Stimulated activated memory B cell treated with anti-CD40 and anti-IgM and Interleukin-4, amounts not matched to agents 10 μg/mL and 1 μg/mL and 100 μg/mL, for 72 hours (primary cell): ENCODE measurements around the gene ERICH6B.

ENCODE experiments used
- ATAC-seq: fragments of 150-1000 bp; cut with Tn5 transposase; 2 replicates; pipeline ENCODE4 v1.10.0; 2021
- H3K27ac Mint-ChIP-seq: one replicate; pipeline ENCODE4 v1.8.0; 2022; ENCODE audit warnings: mild to moderate bottlenecking, mixed read lengths
- H3K27me3 Mint-ChIP-seq: one replicate; pipeline ENCODE4 v1.8.0; 2022; ENCODE audit warnings: mixed read lengths
- H3K36me3 Mint-ChIP-seq: one replicate; pipeline ENCODE4 v1.8.0; 2022; ENCODE audit warnings: mixed read lengths
- H3K4me1 Mint-ChIP-seq: one replicate; pipeline ENCODE4 v1.8.0; 2022; ENCODE audit warnings: mixed read lengths
- H3K4me3 Mint-ChIP-seq: one replicate; pipeline ENCODE4 v1.8.0; 2022; ENCODE audit warnings: mild to moderate bottlenecking, moderate library complexity, mixed read lengths
- H3K9me3 Mint-ChIP-seq: one replicate; pipeline ENCODE4 v1.8.0; 2022; ENCODE audit warnings: mixed read lengths

ERICH6B gene

GRCh38 chr13:45540864-45541263 lies 74.7 kb downstream of the ERICH6B start:
- peaks cover 11% of the 10 kb centered on the region for H3K36me3 Mint-ChIP-seq
- no peak overlapping the region for H3K27ac Mint-ChIP-seq
- no peak for ATAC-seq
- peaks cover 11% of the 10 kb centered on the region for H3K4me1 Mint-ChIP-seq
- no peaks in the 10 kb centered on the region for H3K9me3 Mint-ChIP-seq
- no peaks in the 10 kb centered on the region for H3K27me3 Mint-ChIP-seq
- H3K4me3 Mint-ChIP-seq: no peak overlapping the region

GRCh38 chr13:45540195-45540594 lies 75.3 kb downstream of the ERICH6B start:
- Mint-ChIP-seq H3K36me3 (peaks cover 16% of the 10 kb centered on the region), H3K9me3 (no peaks in the 10 kb centered on the region), H3K4me1 (peaks cover 4% of the 10 kb centered on the region), H3K27ac (peak overlapping the region; percentile 30), H3K27me3 (no peaks in the 10 kb centered on the region), H3K4me3 (no peak overlapping the region)
- ATAC-seq: no peak

- Mint-ChIP-seq H3K4me3 (no peak overlapping the region), H3K36me3 (peaks cover 34% of the 10 kb centered on the region), H3K27ac (no peak overlapping the region), H3K27me3 (no peaks in the 10 kb centered on the region), H3K9me3 (no peaks in the 10 kb centered on the region), H3K4me1 (no peaks in the 10 kb centered on the region)
- ATAC-seq: no peak
Observed at GRCh38 chr13:45538382-45538781, 77.2 kb downstream of the ERICH6B start.

GRCh38 chr13:45537516-45537915 lies 78.0 kb downstream of the ERICH6B start:
- peak overlapping the region; percentile 50 for H3K27ac Mint-ChIP-seq

GRCh38 chr13:45536224-45536623 lies 79.3 kb downstream of the ERICH6B start:
- Mint-ChIP-seq H3K27me3 (no peaks in the 10 kb centered on the region), H3K36me3 (peaks cover 54% of the 10 kb centered on the region), H3K27ac (no peak overlapping the region), H3K9me3 (no peaks in the 10 kb centered on the region), H3K4me1 (no peaks in the 10 kb centered on the region), H3K4me3 (no peak overlapping the region)
- ATAC-seq: no peak

More at GRCh38 chr13:45537516-45537915, 78.0 kb downstream of the ERICH6B start:
- no peaks in the 10 kb centered on the region for H3K9me3 Mint-ChIP-seq
- peaks cover 43% of the 10 kb centered on the region for H3K36me3 Mint-ChIP-seq
- no peak for ATAC-seq
- H3K4me3 Mint-ChIP-seq: no peak overlapping the region
- no peaks in the 10 kb centered on the region for H3K27me3 Mint-ChIP-seq
- no peaks in the 10 kb centered on the region for H3K4me1 Mint-ChIP-seq

- H3K27ac Mint-ChIP-seq: no peak overlapping the region
- H3K36me3 Mint-ChIP-seq: peaks cover 70% of the 10 kb centered on the region
- H3K4me1 Mint-ChIP-seq: no peaks in the 10 kb centered on the region
- H3K9me3 Mint-ChIP-seq: no peaks in the 10 kb centered on the region
- H3K27me3 Mint-ChIP-seq: no peaks in the 10 kb centered on the region
- no peak overlapping the region for H3K4me3 Mint-ChIP-seq
- no peak for ATAC-seq
Observed at GRCh38 chr13:45534604-45535003, 80.9 kb downstream of the ERICH6B start.

- Mint-ChIP-seq H3K4me1 (no peaks in the 10 kb centered on the region), H3K27ac (no peak overlapping the region), H3K9me3 (no peaks in the 10 kb centered on the region), H3K27me3 (no peaks in the 10 kb centered on the region), H3K36me3 (peaks cover 72% of the 10 kb centered on the region), H3K4me3 (no peak overlapping the region)
- ATAC-seq: no peak
Observed at GRCh38 chr13:45529758-45530157, 85.8 kb downstream of the ERICH6B start.

- Mint-ChIP-seq H3K4me1 (no peaks in the 10 kb centered on the region), H3K36me3 (peaks cover 57% of the 10 kb centered on the region), H3K27me3 (no peaks in the 10 kb centered on the region), H3K27ac (no peak overlapping the region), H3K9me3 (no peaks in the 10 kb centered on the region), H3K4me3 (no peak overlapping the region)
- ATAC-seq: no peak
Observed at GRCh38 chr13:45527699-45528462, 87.7 kb downstream of the ERICH6B start.

- H3K27ac Mint-ChIP-seq: no peak overlapping the region
- no peak overlapping the region for H3K4me3 Mint-ChIP-seq
- ATAC-seq: no peak
- H3K27me3 Mint-ChIP-seq: no peaks in the 10 kb centered on the region
- no peaks in the 10 kb centered on the region for H3K9me3 Mint-ChIP-seq
- peaks cover 68% of the 10 kb centered on the region for H3K36me3 Mint-ChIP-seq
- no peaks in the 10 kb centered on the region for H3K4me1 Mint-ChIP-seq
Observed at GRCh38 chr13:45522571-45522970, 93.0 kb downstream of the ERICH6B start.

- Mint-ChIP-seq H3K27me3 (no peaks in the 10 kb centered on the region), H3K9me3 (no peaks in the 10 kb centered on the region), H3K27ac (no peak overlapping the region), H3K4me1 (no peaks in the 10 kb centered on the region), H3K36me3 (peaks cover 62% of the 10 kb centered on the region), H3K4me3 (no peak overlapping the region)
- ATAC-seq: no peak
Observed at GRCh38 chr13:45521297-45521696, 94.2 kb downstream of the ERICH6B start.

GRCh38 chr13:45519493-45519892 lies 96.0 kb downstream of the ERICH6B start:
- no peak overlapping the region for H3K27ac Mint-ChIP-seq
- no peaks in the 10 kb centered on the region for H3K4me1 Mint-ChIP-seq
- ATAC-seq: no peak
- H3K9me3 Mint-ChIP-seq: no peaks in the 10 kb centered on the region
- H3K27me3 Mint-ChIP-seq: no peaks in the 10 kb centered on the region
- H3K4me3 Mint-ChIP-seq: no peak overlapping the region
- peaks cover 47% of the 10 kb centered on the region for H3K36me3 Mint-ChIP-seq

- no peak for ATAC-seq
- Mint-ChIP-seq H3K4me3 (no peak overlapping the region), H3K27ac (no peak overlapping the region), H3K9me3 (no peaks in the 10 kb centered on the region), H3K4me1 (no peaks in the 10 kb centered on the region), H3K36me3 (peaks cover 47% of the 10 kb centered on the region), H3K27me3 (no peaks in the 10 kb centered on the region)
Observed at GRCh38 chr13:45518525-45519245, 96.9 kb downstream of the ERICH6B start.

GRCh38 chr13:45516757-45517156 lies 98.8 kb downstream of the ERICH6B start:
- Mint-ChIP-seq H3K4me3 (no peak overlapping the region), H3K27ac (no peak overlapping the region), H3K4me1 (no peaks in the 10 kb centered on the region), H3K27me3 (no peaks in the 10 kb centered on the region), H3K9me3 (no peaks in the 10 kb centered on the region), H3K36me3 (peaks cover 40% of the 10 kb centered on the region)
- ATAC-seq: no peak

- H3K4me3 Mint-ChIP-seq: no peak overlapping the region
- H3K27ac Mint-ChIP-seq: no peak overlapping the region
- no peaks in the 10 kb centered on the region for H3K27me3 Mint-ChIP-seq
- H3K36me3 Mint-ChIP-seq: peaks cover 16% of the 10 kb centered on the region
- H3K4me1 Mint-ChIP-seq: peaks cover 13% of the 10 kb centered on the region
- no peaks in the 10 kb centered on the region for H3K9me3 Mint-ChIP-seq
- ATAC-seq: no peak
Observed at GRCh38 chr13:45512098-45512496, 103.4 kb downstream of the ERICH6B start.

- H3K4me3 Mint-ChIP-seq: no peak overlapping the region
- peaks cover 22% of the 10 kb centered on the region for H3K36me3 Mint-ChIP-seq
- no peak overlapping the region for H3K27ac Mint-ChIP-seq
- peaks cover 13% of the 10 kb centered on the region for H3K4me1 Mint-ChIP-seq
- ATAC-seq: no peak
- H3K9me3 Mint-ChIP-seq: no peaks in the 10 kb centered on the region
- no peaks in the 10 kb centered on the region for H3K27me3 Mint-ChIP-seq
Observed at GRCh38 chr13:45511310-45512097, 104.0 kb downstream of the ERICH6B start.
